ENCODE data around the gene NUTM2E. TPM values are rescaled to one million over a fixed set of nuclear protein-coding genes. Genes with fewer than 3 reads are reported as not detected.
"Not testable (repeated sequence)": the region's sequence is repeated elsewhere in the genome, so short reads cannot be mapped to it uniquely, and the experiment has no call there.

Gene NUTM2E, protein sequence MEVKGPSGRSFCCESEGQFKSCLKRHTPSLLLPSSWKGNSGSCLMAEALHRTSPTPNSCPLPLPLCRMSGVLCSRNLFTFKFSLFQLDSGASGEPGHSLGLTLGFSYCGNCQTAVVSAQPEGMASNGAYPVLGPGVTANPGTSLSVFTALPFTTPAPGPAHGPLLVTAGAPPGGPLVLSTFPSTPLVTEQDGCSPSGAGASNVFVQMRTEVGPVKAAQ (N-terminal part only)
- not detected for total RNA-seq

DNA sequence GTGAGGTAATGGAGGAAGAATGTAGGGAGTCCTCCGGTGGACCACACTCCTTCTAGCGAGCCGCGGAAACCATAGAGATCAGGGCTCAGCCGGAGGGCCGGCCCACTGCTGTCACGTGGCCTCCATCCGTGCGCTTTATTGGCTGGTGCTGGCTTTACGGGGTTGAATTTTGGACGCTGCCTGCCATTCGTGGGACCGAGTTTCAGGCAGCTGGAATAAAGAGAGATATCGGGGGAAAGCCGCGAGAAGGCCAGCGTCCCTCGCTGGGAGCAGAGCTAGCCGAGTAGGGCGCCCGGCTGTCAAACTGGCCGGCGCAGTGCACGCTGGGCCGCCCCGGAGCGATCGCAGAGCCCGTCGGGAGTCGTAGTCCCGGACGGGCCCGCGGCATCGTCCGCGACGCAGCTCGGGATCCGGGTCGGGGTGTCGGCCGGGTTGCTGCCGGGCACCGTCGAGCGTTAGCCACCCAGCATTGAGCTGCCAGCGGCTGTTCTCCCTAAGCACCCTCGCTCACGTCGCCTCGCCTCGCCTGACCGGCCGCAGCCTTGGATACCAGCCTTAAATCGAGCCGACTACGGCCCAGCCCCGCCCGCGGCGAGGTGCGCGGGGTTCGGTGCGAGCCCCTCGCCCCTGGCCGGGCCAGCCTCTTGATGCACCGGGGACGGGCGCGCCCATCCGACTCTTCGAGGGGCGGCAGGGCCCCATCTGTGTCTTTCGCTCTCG, at the start of gene NUTM2E:
TSS of gene NUTM2E (plus strand) at position 244 of the 720 bp plus-strand sequence. CDS start 15,002 bp downstream, outside the sequence.
- TF ChIP-seq, protein P1, sequence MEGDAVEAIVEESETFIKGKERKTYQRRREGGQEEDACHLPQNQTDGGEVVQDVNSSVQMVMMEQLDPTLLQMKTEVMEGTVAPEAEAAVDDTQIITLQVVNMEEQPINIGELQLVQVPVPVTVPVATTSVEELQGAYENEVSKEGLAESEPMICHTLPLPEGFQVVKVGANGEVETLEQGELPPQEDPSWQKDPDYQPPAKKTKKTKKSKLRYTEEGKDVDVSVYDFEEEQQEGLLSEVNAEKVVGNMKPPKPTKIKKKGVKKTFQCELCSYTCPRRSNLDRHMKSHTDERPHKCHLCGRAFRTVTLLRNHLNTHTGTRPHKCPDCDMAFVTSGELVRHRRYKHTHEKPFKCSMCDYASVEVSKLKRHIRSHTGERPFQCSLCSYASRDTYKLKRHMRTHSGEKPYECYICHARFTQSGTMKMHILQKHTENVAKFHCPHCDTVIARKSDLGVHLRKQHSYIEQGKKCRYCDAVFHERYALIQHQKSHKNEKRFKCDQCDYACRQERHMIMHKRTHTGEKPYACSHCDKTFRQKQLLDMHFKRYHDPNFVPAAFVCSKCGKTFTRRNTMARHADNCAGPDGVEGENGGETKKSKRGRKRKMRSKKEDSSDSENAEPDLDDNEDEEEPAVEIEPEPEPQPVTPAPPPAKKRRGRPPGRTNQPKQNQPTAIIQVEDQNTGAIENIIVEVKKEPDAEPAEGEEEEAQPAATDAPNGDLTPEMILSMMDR (IDR thresholded peaks at IDR 0.05; ENCODE audit: low read depth), result not testable (repeated sequence)

Other genes starting within 250 kb of the NUTM2E start
- not detected for gene SFTPA1, start 215.8 kb upstream of the NUTM2E start, total RNA-seq
- gene NUTM2B, start 123.5 kb upstream of the NUTM2E start, total RNA-seq, result 1 to 10 TPM in 3 of 4 donors, under 1 TPM in 1; 0.51 to 1.3 (median 1.1) TPM
- gene SFTPD, start 122.4 kb downstream of the NUTM2E start, total RNA-seq, result 1 to 10 TPM in 1 of 4 donors, under 1 TPM in 1, not detected in 2; 0.68 to 1.1 TPM

All from subcutaneous adipose tissue (tissue), 4 donors.